Parathyroid adenoma (tissue), 2 donors: ENCODE measurements around the gene RAET1L.

Experiments used
- H2AFZ ChIP-seq: fragments of 300-600 bp; sonication (generic); one replicate; pipeline ENCODE4 v1.7.0; 2017; ENCODE audit warnings: antibody characterized with exemption, mild to moderate bottlenecking
- H3K27ac ChIP-seq: fragments of 300-600 bp; sonication (generic); one replicate; pipeline ENCODE4 v1.7.0; 2017
- H3K27me3 ChIP-seq: fragments of 300-600 bp; sonication (generic); one replicate; pipeline ENCODE4 v1.7.0; 2017; ENCODE audit warnings: low read length; ENCODE audit not compliant: control insufficient read depth, insufficient read depth
- H3K36me3 ChIP-seq: fragments of 300-600 bp; sonication (generic); one replicate; pipeline ENCODE4 v1.7.0; 2017; ENCODE audit warnings: low read length; ENCODE audit not compliant: control insufficient read depth, insufficient read depth
- H3K4me1 ChIP-seq: fragments of 300-600 bp; sonication (generic); one replicate; pipeline ENCODE4 v1.7.0; 2017; ENCODE audit warnings: control low read depth
- H3K4me2 ChIP-seq: fragments of 300-600 bp; sonication (generic); one replicate; pipeline ENCODE4 v1.7.0; 2017; ENCODE audit warnings: low read length
- H3K4me3 ChIP-seq: fragments of 300-600 bp; sonication (generic); one replicate; pipeline ENCODE4 v1.7.0; 2017; ENCODE audit warnings: low read depth, low read length
- H3K79me2 ChIP-seq: fragments of 300-600 bp; sonication (generic); one replicate; pipeline ENCODE4 v1.7.0; 2017; ENCODE audit warnings: control low read depth
- H3K9ac ChIP-seq: fragments of 300-600 bp; sonication (generic); one replicate; pipeline ENCODE4 v1.7.0; 2017; ENCODE audit warnings: mild to moderate bottlenecking
- H3K9me3 ChIP-seq: fragments of 300-600 bp; sonication (generic); one replicate; pipeline ENCODE4 v1.7.0; 2017; ENCODE audit warnings: low read length; ENCODE audit not compliant: control insufficient read depth
- TF ChIP-seq, protein P1 (sequence below): fragments of 300-600 bp; sonication (generic); IDR thresholded peaks from one replicate; pipeline ENCODE4 v1.7.0; 2017; ENCODE audit warnings: antibody characterized with exemption, mild to moderate bottlenecking
- donor health status: primary hyperparathyroidism.

The RAET1L gene

DNA sequence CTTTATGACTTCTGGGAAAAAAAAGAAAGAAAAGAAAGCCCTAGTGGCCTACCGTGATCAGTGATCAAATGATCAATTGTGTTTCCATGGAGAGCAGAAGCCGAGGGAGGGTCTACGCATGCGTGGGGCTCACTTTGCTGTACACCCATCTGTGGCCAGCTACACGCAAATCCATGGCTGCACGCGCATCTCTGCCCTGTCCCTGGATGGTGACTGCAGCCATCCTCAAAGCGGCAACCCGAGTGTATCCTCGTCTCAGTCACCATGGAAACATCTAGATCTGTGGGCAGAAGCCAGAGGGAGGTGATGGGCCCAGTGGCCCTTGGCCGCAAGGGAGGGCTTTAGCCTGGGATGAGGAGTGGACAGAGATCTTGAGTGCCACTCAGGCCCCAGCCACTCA, 44.4 kb upstream of the RAET1L start:
- H3K4me2 ChIP-seq = no peak overlapping the region
- H3K4me3 ChIP-seq = no peak overlapping the region
- no peaks in the 10 kb centered on the region for H3K36me3 ChIP-seq
- TF ChIP-seq, protein P1, sequence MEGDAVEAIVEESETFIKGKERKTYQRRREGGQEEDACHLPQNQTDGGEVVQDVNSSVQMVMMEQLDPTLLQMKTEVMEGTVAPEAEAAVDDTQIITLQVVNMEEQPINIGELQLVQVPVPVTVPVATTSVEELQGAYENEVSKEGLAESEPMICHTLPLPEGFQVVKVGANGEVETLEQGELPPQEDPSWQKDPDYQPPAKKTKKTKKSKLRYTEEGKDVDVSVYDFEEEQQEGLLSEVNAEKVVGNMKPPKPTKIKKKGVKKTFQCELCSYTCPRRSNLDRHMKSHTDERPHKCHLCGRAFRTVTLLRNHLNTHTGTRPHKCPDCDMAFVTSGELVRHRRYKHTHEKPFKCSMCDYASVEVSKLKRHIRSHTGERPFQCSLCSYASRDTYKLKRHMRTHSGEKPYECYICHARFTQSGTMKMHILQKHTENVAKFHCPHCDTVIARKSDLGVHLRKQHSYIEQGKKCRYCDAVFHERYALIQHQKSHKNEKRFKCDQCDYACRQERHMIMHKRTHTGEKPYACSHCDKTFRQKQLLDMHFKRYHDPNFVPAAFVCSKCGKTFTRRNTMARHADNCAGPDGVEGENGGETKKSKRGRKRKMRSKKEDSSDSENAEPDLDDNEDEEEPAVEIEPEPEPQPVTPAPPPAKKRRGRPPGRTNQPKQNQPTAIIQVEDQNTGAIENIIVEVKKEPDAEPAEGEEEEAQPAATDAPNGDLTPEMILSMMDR = no peak
- H3K4me1 ChIP-seq = peaks cover 6% of the 10 kb centered on the region
- H3K9ac ChIP-seq = no peak overlapping the region
- no peaks in the 10 kb centered on the region for H3K79me2 ChIP-seq
- H2AFZ ChIP-seq = peak overlapping the region; percentile 85
- no peaks in the 10 kb centered on the region for H3K9me3 ChIP-seq
- H3K27me3 ChIP-seq = no peaks in the 10 kb centered on the region
- no peak overlapping the region for H3K27ac ChIP-seq

DNA sequence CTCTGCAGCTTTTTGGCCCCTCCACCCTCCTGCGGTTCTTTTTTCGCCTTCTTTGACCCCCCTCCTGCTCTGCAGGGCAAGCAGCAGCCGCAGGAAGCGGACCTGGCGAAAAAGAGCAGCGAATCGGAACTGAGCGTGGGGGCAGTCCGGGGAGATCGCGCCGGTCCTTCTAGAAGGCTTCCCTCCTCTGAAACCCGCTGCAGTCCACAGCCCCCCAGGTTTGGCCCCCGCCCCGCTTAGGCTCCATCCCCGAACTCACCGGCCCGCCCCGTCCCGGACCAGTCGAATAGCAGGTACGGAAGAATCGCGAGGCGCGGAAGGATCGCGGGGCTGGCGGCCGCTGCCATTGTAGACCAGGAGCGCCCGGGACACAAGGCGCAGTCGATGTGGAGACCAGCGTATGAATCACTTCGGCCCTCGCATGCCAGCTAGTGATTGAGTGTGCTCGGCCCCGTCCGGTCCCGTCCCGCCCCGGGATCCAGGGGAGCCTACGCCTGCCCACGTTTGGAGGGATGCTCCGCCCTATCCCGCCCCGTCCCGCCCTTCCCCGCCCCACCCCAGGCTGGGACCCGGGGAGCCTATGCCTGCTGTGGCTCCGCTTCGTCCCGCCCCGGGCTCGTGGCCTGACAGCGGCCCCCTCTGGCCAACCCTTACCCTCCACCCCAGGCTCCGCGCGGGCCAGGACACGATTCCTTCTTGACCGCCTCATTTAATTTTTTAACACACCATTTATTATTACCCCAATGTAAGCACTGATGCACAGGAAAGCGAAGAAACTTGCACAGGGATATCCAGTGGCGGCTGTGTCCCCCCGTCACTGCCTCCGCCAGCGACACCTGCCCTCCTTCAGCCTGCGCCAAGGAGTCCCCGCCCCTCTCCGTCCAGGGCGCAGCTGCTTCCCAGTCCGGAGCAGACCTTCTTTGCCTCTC, 43.7 kb upstream of the RAET1L start, which contains the start of gene ULBP3:
Gene ULBP3 (minus strand): TSS at position 402 of the 929 bp plus-strand sequence. CDS start 55 bp downstream, at position 347.
- H3K4me1 ChIP-seq = peaks cover 4% of the 10 kb centered on the region
- H3K27ac ChIP-seq = no peak within 1 kb of the TSS
- H3K9ac ChIP-seq = no peak within 1 kb of the TSS
- peak within 1 kb of the TSS; percentile 63 for H3K4me3 ChIP-seq
- no peaks in the 10 kb centered on the region for H3K27me3 ChIP-seq
- no peaks in the 10 kb centered on the region for H3K9me3 ChIP-seq
- TF ChIP-seq, protein P1 = peak; percentile 55
- peak within 1 kb of the TSS; percentile 99 for H3K4me2 ChIP-seq
- no peaks in the 10 kb centered on the region for H3K79me2 ChIP-seq
- H2AFZ ChIP-seq = peak within 1 kb of the TSS; percentile 85
- no peaks in the 10 kb centered on the region for H3K36me3 ChIP-seq

- H3K4me2 ChIP-seq = peak overlapping the region; percentile 99
- peak overlapping the region; percentile 63 for H3K4me3 ChIP-seq
- H2AFZ ChIP-seq = peak overlapping the region; percentile 85
- no peaks in the 10 kb centered on the region for H3K79me2 ChIP-seq
- peaks cover 4% of the 10 kb centered on the region for H3K4me1 ChIP-seq
- H3K27me3 ChIP-seq = no peaks in the 10 kb centered on the region
- H3K36me3 ChIP-seq = no peaks in the 10 kb centered on the region
- TF ChIP-seq, protein P1 = no peak
- no peak overlapping the region for H3K9ac ChIP-seq
- H3K27ac ChIP-seq = no peak overlapping the region
- H3K9me3 ChIP-seq = no peaks in the 10 kb centered on the region
Observed at GRCh38 chr6:150068151-150068550, 42.8 kb upstream of the RAET1L start.

- TF ChIP-seq, protein P1 = no peak
- H3K79me2 ChIP-seq = no peaks in the 10 kb centered on the region
- no peaks in the 10 kb centered on the region for H3K9me3 ChIP-seq
- no peaks in the 10 kb centered on the region for H3K4me1 ChIP-seq
- no peak overlapping the region for H2AFZ ChIP-seq
- H3K27me3 ChIP-seq = no peaks in the 10 kb centered on the region
- H3K4me3 ChIP-seq = no peak overlapping the region
- no peak overlapping the region for H3K27ac ChIP-seq
- H3K4me2 ChIP-seq = no peak overlapping the region
- no peak overlapping the region for H3K9ac ChIP-seq
- H3K36me3 ChIP-seq = no peaks in the 10 kb centered on the region
Observed at GRCh38 chr6:150065083-150065482, 39.8 kb upstream of the RAET1L start.
